T-helper 22 cell (primary cell): ENCODE measurements around the gene UBN1.

Source experiments
- DNase-seq: peaks from one replicate; pipeline ENCODE4 v3.0.0-alpha.2; 2020; ENCODE audit warnings: low read depth

The UBN1 gene

GRCh38 chr16:4825196-4825595 is 22.1 kb upstream of the UBN1 start:
- DNase-seq = no peak

DNA sequence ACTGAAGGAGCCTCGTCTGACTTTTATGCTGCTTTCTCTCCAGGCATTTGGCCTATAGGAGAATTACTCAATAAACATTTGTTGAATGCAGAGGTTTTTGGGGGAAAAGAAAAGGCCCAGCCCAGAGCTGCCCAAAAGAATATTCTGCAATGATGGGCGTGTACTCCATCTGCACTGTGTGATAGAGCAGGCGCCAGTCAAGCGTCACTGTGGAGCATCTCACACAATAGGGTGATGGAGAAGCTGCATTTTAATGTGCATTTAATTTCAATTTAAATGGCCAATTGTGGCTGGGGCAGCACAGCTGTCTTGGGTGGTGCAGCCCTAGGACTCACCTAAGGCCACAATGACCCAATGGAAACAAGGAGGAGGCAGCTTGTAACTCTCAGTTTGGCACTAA is 20.8 kb upstream of the UBN1 start:
- DNase-seq = no peak

DNA sequence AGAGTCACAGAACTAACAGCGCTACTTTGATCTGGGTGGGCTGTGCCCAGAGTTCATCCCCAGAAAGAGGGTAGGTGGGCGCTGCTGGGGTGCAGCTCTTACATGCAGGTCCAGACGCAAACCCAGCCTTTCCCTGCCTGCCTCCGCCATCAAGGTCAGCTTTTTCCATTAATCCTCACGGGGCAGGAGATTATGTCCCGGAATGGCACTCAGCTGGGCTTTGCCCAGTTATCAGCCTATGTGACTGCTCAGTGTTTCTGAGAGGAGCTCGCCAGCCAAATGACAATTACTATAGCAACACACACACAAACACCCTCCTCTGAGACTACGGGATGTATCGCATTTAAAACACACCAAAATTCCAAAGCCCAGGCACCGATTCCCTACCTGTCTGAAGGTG is 20.3 kb upstream of the UBN1 start:
- DNase-seq = no peak

DNA sequence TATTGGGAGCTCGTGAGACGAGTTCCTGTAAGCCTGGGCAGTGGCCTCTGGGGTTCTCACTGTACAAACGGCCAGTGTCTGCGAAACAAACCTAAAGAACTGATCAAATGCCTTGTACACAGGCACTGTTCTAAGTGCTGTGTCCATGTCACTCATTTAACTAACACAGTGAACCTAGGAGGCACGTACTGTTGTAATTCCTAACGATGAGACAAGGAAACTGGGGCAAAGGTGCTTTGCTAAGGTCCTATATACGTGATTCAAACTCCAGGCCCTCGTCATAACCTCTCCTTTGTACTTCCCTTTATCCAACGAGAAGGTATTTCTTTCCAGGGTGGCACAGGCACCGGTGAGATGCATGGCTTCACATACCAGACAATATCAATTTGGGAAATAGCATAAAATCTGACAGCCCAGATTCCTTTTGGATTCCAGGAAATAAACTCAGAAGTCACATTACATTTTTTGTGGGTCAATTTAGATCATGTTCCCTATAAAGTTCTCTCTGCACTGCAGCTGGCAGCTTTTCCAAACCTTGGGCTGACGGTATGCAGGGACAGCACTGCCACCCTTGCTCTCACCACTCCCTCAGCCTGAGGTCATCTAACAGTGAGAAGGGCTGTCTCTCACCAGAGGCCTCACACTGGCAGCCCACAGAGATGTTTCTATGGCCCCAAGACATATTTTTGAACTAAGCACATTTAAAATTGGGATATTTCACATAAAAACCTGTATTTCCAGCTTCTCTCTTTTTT is 18.5 kb upstream of the UBN1 start:
- DNase-seq = no peak

DNA sequence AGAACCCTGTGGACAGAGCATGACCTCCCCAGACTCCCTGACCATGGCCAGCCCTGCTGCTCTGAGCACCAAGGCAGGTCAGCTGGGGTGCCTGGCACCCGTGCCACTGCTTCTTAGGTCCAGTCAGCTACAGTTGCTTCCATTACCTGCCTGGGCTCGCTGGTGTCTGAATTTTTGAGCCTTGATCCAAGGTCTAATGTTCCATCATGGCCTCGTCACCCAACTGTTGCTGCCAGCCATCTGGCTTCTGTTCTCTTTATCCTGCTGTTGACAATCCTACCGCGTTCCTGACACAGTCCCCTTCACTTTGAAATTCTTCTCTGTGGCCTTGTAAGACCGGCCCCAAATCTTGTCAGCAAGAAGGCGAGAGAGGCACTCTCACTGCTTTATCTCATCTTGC is 16.9 kb upstream of the UBN1 start:
- DNase-seq = no peak

- no peak for DNase-seq
These were observed 15.7 kb upstream of the UBN1 start for GRCh38 chr16:4831616-4832015.

GRCh38 chr16:4832698-4833343 is 14.5 kb upstream of the UBN1 start:
- no peak for DNase-seq

- DNase-seq = no peak
These were observed 13.7 kb upstream of the UBN1 start for GRCh38 chr16:4833584-4833983.

DNA sequence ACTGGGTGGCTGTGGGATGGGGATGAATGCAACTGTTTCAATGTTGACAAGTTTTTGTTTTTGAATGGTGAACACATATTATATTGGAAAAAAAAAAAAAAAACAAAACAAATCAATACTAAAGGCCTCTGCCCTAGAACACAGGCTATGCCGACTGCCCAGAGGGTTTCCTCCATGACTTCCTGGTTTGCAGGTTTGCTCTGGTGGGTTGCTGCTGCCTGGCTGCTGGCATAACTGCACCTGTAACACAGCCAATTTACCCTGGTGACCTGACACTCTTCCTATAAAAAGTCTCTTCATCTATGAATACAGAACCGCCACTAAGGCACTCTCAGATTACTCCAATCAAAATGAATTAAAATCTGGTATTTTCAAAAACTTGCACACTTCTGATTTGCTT is 10.6 kb upstream of the UBN1 start:
- DNase-seq = no peak

DNA sequence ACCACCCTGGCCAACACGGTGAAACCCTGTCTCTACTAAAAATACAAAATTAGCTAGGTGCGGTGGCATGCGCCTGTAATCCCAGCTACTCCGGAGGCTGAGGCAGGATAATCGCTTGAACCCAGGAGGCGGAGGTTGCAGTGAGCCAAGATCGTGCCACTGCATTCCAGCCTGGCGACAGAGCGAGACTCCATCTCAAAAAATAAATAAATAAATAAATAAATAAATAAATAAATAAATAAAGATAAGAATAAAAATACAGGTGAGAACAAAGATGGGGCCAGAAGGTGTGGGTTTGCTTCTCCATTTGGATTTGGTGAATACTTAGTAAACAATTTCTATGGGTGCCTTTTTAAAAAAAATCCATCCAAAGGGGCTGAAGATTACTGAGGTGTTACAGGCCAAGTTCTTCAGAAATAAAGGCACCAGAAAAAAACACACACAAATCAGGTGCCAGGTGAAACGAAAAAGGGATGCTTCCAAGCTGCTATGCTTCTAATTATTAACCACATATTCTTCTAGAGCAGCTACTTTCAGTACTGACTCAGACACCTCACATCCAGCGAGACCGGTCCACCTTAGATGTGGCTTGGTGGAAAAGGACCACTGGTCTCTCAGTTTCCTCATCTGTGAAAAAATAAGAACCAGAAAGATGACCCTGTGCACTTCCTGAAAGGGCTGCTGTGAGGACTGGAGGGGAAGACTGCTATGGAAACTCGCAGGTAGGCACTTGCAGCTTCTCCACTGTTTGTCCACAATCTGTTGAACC is 9.4 kb upstream of the UBN1 start:
- no peak for DNase-seq

DNA sequence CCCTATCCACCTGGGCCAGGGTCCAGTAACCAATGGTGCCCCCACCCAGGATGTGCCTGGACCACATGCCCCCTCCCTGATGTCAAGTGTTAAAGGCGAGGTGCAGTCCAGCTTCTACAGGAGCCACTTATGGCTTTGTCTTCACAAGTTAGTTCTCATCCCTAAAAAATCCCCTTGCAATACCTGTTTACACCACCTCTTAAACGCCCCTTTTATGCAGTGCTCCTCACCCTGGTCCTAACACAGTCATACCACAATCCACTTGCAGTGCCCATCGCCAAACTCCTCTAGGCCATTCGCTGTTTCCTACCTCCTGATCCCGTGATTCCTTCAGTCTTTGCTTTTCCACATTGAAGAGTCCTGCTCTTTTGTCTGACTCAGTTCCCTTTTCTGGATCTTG is 7.3 kb upstream of the UBN1 start:
- DNase-seq = no peak

DNA sequence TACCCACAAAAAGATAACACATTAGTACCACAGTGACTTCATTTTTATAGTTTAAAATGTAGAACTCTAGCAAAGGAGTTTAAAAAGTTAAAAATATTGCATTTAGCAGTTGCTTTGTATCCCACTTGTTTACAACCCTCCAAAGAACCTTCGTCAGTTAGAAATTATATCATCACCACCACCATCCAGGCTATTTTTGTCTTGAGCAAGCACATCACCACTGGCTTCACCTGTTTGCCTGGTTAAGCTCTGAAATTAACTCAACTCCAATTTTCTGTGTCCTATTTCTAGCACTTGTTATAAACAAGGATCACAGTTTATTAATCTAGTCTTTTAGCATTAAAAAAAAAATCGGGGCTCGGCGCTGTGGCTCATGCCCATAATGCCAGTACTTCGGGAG is 6.3 kb upstream of the UBN1 start:
- DNase-seq = no peak

GRCh38 chr16:4846503-4846900 is 779 bp upstream of the UBN1 start:
- no peak for DNase-seq

- DNase-seq = peak; percentile 20
These were observed 700 bp downstream of the UBN1 start for GRCh38 chr16:4847774-4848587.

DNA sequence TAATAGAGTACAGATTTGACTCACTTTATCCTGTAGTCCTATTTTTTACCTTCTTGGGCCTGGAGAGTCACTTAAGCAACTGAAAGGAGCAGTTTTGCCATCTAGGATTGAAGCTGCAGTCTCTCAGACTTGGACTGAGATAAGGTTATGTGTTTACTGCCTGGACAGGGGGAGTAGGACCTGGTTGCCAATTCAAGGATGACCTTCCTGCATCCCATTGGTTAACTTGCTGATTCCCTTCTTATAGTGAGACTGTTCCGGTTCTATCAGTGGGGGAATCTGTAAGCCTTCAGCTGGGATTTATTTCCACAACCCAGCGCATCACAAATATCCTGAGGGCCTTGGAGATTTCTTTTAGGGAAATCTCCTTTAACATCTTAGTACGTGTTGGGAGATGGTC is 2.9 kb downstream of the UBN1 start:
- no peak for DNase-seq

DNA sequence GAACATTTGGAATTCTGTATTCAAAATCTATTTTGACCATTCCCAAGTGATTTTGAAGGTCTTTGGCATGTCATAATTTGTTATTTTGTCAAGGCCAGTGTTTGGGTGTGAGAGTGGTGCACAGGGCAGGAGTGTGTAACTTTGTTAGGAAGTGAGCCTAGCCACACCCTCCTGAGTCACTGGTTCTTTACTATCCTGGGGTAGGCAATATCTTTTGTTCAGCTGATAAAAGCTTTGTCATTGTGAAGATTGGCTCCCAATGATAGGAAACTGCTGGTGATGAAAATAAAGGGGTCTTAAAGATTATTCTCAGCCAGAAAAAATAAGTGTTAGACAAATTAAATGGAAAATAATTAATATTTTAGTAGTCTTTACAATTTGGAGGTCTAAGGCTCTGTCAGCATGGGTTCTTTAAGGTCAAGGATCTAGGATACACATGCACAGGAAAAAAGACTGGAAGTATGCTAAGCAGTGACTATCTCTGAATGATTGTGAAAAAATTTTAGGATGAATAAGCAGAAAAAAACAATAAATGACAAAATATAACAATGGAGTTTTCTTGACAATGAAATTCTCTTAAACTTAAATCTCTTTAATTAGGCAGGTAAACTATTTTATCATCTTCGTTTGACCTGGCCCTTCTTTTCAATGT is 5.1 kb downstream of the UBN1 start:
- no peak for DNase-seq

GRCh38 chr16:4855371-4855770 is 8.1 kb downstream of the UBN1 start:
- no peak for DNase-seq

DNA sequence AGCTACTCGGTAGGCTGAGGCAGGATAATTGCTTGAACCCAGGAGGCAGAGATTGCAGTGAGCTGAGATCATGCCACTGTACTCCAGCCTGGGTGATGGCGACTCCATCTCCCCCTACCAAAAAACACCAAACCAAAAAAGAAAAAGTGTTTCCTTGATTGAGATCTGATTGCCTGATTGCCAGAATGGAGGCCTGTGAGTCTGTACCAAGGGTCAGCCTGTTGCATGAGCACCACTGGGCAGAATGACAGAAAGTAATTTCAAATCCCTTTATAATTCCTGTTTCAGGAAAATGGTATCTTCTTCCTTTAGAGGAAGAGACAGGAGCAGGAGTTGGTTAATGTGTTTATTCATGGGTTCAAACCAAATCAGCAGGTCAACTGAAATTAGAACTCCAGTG is 8.5 kb downstream of the UBN1 start:
- DNase-seq = no peak

GRCh38 chr16:4859190-4859899 is 12.1 kb downstream of the UBN1 start:
- no peak for DNase-seq

DNA sequence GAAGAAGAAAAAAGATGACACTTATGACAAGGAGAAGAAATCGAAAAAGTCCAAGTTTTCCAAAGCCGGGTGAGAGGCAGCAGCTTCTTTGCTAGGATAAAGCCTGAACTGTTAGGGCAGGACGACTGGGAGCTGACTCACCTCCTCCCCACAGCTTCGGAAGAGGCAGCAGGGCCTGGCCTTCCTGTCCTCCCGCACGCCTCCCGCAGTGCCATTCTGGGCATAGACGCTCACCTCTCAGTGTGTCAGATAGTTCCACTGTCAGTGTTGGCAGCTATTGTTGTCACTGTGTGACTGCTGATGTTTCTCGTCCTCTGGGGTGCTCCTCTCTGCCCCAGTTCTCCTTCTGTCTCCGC is 12.6 kb downstream of the UBN1 start:
- no peak for DNase-seq

DNA sequence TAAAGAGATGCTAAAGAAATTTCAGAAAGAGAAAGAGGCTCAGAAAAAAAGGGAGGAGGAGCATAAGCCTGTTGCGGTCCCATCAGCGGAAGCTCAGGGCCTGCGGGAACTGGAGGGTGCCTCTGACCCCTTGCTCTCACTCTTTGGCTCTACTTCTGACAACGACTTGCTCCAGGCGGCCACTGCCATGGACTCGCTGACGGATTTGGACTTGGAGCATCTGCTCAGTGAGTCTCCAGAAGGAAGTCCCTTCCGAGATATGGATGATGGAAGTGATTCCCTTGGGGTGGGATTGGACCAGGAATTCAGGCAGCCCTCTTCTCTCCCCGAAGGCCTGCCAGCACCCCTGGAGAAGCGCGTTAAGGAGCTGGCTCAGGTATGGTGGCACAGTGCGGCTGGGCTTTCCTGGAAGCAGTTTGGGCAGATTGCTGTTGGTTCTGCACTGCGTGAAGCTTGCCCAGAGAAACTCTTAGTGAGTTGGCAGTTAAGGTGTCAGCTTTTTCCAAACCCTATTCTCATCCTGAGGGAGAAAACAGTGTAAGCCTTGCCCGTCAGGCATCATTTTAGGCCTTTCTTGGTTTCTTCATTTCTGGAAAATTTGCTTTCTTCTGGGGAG is 13.6 kb downstream of the UBN1 start:
- DNase-seq = no peak
